Measurements from ENCODE around the gene IER3.
"Not testable (repeated sequence)": the region's sequence is repeated elsewhere in the genome, so short reads cannot be mapped to it uniquely, and the experiment has no call there.

The IER3 gene

DNA sequence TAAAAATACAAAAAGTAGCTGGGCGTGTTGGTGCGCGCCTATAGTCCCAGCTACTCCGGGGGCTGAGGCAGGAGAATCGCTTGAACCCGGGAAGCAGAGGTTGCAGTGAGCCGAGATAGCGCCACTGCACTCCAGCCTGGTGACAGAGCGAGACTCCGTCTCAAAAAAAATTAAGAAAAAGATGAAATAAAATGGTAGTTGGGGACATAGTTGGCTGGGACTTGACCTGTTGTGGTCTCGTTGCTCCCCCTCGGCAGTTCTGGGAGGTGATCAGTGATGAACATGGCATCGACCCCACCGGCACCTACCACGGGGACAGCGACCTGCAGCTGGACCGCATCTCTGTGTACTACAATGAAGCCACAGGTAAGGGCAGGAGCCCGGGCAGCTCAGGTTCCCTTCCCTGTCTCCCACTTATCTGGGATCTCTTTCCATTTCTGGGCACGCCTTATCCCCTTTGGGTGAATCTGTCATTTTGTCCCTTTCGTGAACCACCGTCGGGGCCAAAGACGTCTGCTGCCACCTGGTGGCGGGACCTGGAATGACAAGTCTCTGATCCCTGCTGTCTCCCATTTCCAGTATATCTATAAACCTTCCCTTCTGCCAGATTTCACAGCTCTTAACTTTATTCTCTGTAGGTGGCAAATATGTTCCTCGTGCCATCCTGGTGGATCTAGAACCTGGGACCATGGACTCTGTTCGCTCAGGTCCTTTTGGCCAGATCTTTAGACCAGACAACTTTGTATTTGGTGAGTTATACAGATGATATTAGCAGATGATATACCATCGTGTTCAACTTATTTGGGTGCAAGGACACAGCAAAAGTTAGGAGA lies 21.9 kb downstream of the IER3 start:
- Histone ChIP-seq H3K4me1 (ENCODE audit: control insufficient read depth, insufficient read depth, low read depth, low read length) (peaks cover 16% of the 10 kb centered on the region), H3K23ac (ENCODE audit: low read length in 2 of 2) (no peak overlapping the region), H3K18ac (ENCODE audit: low read depth in 1 of 2, low read length in 2 of 2) (peak overlapping the region in 1 of 2 experiments; percentile 46), H3K27ac (ENCODE audit: low read length, poor library complexity, severe bottlenecking) (peak overlapping the region; percentile 97), H2AFZ (ENCODE audit: low read depth, low read length) (no peak overlapping the region), H2BK12ac (ENCODE audit: low read length in 2 of 2) (no peak overlapping the region), H3K9me3 (ENCODE audit: control insufficient read depth, low read length) (no peaks in the 10 kb centered on the region), H3K79me1 (replicated peaks; ENCODE audit: low read length, poor library complexity, severe bottlenecking) (no peaks in the 10 kb centered on the region), H4K8ac (ENCODE audit: low read length) (no peak overlapping the region), H2BK5ac (ENCODE audit: low read depth, low read length, poor library complexity, severe bottlenecking) (no peak overlapping the region), H2BK15ac (ENCODE audit: low read depth, poor library complexity, severe bottlenecking) (no peak overlapping the region), H3K4me2 (ENCODE audit: low read length, poor library complexity, severe bottlenecking) (peak overlapping the region; percentile 67), H2BK120ac (ENCODE audit: low read depth, low read length) (no peak overlapping the region), H3K9ac (ENCODE audit: low read length) (peak overlapping the region; percentile 96), H3K14ac (ENCODE audit: low read length in 2 of 2) (no peak overlapping the region), H3K4ac (ENCODE audit: low read depth in 1 of 2, low read length in 2 of 2) (no peak overlapping the region), H2AK5ac (ENCODE audit: low read length, severe bottlenecking) (no peak overlapping the region), H3K4me3 (ENCODE audit: insufficient read depth in 1 of 2, low read depth in 1 of 2, low read length in 2 of 2) (peak overlapping the region; percentile 84 to 87), H3K36me3 (ENCODE audit: control insufficient read depth in 1 of 2, insufficient read depth in 2 of 2, low read depth in 1 of 2, low read length in 2 of 2) (peaks cover 33 to 48% of the 10 kb centered on the region in 2 experiments), H3K27me3 (ENCODE audit: control insufficient read depth in 1 of 2, insufficient read depth in 1 of 2, low read length in 2 of 2) (no peaks in the 10 kb centered on the region), H4K91ac (ENCODE audit: low read length) (no peak overlapping the region)
- WGBS = 21% methylated on average over 27 of the region's 27 CpGs
- DNase-seq = peak; percentile 83

DNA sequence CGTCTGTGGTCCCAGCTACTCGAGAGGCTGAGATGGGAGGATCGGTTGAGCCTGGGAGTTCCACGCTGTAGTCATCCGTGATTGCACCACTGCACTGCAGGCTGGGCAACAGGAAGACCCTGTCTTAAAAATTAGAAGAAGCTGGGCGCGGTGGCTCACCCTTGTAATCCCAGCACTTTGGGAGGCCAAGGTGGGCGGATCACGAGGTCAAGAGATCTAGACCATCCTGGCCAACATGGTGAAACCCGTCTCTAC lies 22.4 kb downstream of the IER3 start:
- not testable (repeated sequence) for H2BK15ac ChIP-seq (ENCODE audit: low read depth, poor library complexity, severe bottlenecking); H2AFZ ChIP-seq (ENCODE audit: low read depth, low read length); H3K79me1 ChIP-seq (replicated peaks; ENCODE audit: low read length, poor library complexity, severe bottlenecking); H4K8ac ChIP-seq (ENCODE audit: low read length); H3K9me3 ChIP-seq (ENCODE audit: control insufficient read depth, low read length); H4K91ac ChIP-seq (ENCODE audit: low read length); H3K23ac ChIP-seq (ENCODE audit: low read length in 2 of 2); H2BK120ac ChIP-seq (ENCODE audit: low read depth, low read length); H2BK12ac ChIP-seq (ENCODE audit: low read length in 2 of 2); H2AK5ac ChIP-seq (ENCODE audit: low read length, severe bottlenecking); H3K14ac ChIP-seq (ENCODE audit: low read length in 2 of 2); H3K27me3 ChIP-seq (ENCODE audit: control insufficient read depth in 1 of 2, insufficient read depth in 1 of 2, low read length in 2 of 2)
- Histone ChIP-seq H3K36me3 (ENCODE audit: control insufficient read depth in 1 of 2, insufficient read depth in 2 of 2, low read depth in 1 of 2, low read length in 2 of 2) (peaks cover 33 to 42% of the 10 kb centered on the region in 2 experiments), H3K4ac (ENCODE audit: low read depth in 1 of 2, low read length in 2 of 2) (peak overlapping the region in 1 of 2 experiments; percentile 98), H3K4me3 (ENCODE audit: insufficient read depth in 1 of 2, low read depth in 1 of 2, low read length in 2 of 2) (peak overlapping the region; percentile 84 to 87), H2BK5ac (ENCODE audit: low read depth, low read length, poor library complexity, severe bottlenecking) (peak overlapping the region; percentile 76), H3K27ac (ENCODE audit: low read length, poor library complexity, severe bottlenecking) (peak overlapping the region; percentile 97), H3K18ac (ENCODE audit: low read depth in 1 of 2, low read length in 2 of 2) (peak overlapping the region; percentile 3 to 84), H3K4me1 (ENCODE audit: control insufficient read depth, insufficient read depth, low read depth, low read length) (peaks cover 16% of the 10 kb centered on the region), H3K9ac (ENCODE audit: low read length) (peak overlapping the region; percentile 96), H3K4me2 (ENCODE audit: low read length, poor library complexity, severe bottlenecking) (peak overlapping the region; percentile 67)
- DNase-seq = peak; percentile 59
- 3% methylated on average over 10 of the region's 10 CpGs for WGBS

GRCh38 chr6:30721198-30722024 lies 22.9 kb downstream of the IER3 start:
- Histone ChIP-seq H3K27me3 (ENCODE audit: control insufficient read depth in 1 of 2, insufficient read depth in 1 of 2, low read length in 2 of 2) (no peaks in the 10 kb centered on the region), H3K4me3 (ENCODE audit: insufficient read depth in 1 of 2, low read depth in 1 of 2, low read length in 2 of 2) (peak overlapping the region; percentile 84 to 93), H3K4me1 (ENCODE audit: control insufficient read depth, insufficient read depth, low read depth, low read length) (peaks cover 16% of the 10 kb centered on the region), H3K23ac (ENCODE audit: low read length in 2 of 2) (peak overlapping the region in 1 of 2 experiments; percentile 94), H2AFZ (ENCODE audit: low read depth, low read length) (no peak overlapping the region), H2BK12ac (ENCODE audit: low read length in 2 of 2) (peak overlapping the region in 1 of 2 experiments; percentile 23), H3K18ac (ENCODE audit: low read depth in 1 of 2, low read length in 2 of 2) (peak overlapping the region; percentile 84 to 95), H2BK15ac (ENCODE audit: low read depth, poor library complexity, severe bottlenecking) (no peak overlapping the region), H3K79me1 (replicated peaks; ENCODE audit: low read length, poor library complexity, severe bottlenecking) (peaks cover 3% of the 10 kb centered on the region), H3K36me3 (ENCODE audit: control insufficient read depth in 1 of 2, insufficient read depth in 2 of 2, low read depth in 1 of 2, low read length in 2 of 2) (peaks cover 33 to 39% of the 10 kb centered on the region in 2 experiments), H3K4me2 (ENCODE audit: low read length, poor library complexity, severe bottlenecking) (peak overlapping the region; percentile 67), H3K4ac (ENCODE audit: low read depth in 1 of 2, low read length in 2 of 2) (peak overlapping the region in 1 of 2 experiments; percentile 98), H2AK5ac (ENCODE audit: low read length, severe bottlenecking) (peak overlapping the region; percentile 84), H3K9me3 (ENCODE audit: control insufficient read depth, low read length) (no peaks in the 10 kb centered on the region), H4K8ac (ENCODE audit: low read length) (peak overlapping the region; percentile 43), H3K27ac (ENCODE audit: low read length, poor library complexity, severe bottlenecking) (peak overlapping the region; percentile 97), H2BK120ac (ENCODE audit: low read depth, low read length) (peak overlapping the region; percentile 12), H2BK5ac (ENCODE audit: low read depth, low read length, poor library complexity, severe bottlenecking) (peak overlapping the region; percentile 76), H4K91ac (ENCODE audit: low read length) (peak overlapping the region; percentile 43), H3K9ac (ENCODE audit: low read length) (peak overlapping the region; percentile 99), H3K14ac (ENCODE audit: low read length in 2 of 2) (peak overlapping the region in 1 of 2 experiments; percentile 94)
- DNase-seq = peak; percentile 90
- WGBS = under 1% methylated on average over 59 of the region's 71 CpGs

DNA sequence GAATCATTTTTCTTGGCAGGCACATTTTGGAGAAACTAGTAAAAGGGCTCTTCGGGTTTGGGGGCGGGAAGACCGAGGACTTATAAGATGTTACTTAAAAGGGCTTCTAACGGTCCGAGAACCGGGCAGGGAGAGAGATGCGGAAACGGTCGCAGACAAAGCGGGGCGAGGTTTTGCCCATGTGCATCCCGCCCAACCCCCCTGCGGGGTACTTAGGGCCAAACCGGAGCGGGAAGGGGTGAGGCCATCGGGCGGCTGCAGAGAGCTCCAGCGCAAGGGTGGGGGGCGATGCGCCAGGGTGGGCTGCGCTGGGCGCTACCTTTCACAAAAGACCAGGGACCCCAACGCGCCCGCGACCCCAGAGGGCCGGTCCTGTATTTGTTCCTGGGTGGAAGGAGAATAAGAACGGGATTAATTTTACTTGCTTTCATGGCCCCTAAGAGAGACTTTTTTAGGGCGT lies 23.6 kb downstream of the IER3 start:
- H2BK120ac ChIP-seq (ENCODE audit: low read depth, low read length) = peak overlapping the region; percentile 12
- no peak overlapping the region for H4K8ac ChIP-seq (ENCODE audit: low read length)
- peaks cover 29 to 36% of the 10 kb centered on the region in 2 experiments for H3K36me3 ChIP-seq (ENCODE audit: control insufficient read depth in 1 of 2, insufficient read depth in 2 of 2, low read depth in 1 of 2, low read length in 2 of 2)
- H2BK15ac ChIP-seq (ENCODE audit: low read depth, poor library complexity, severe bottlenecking) = no peak overlapping the region
- H3K27ac ChIP-seq (ENCODE audit: low read length, poor library complexity, severe bottlenecking) = peak overlapping the region; percentile 94
- H2AK5ac ChIP-seq (ENCODE audit: low read length, severe bottlenecking) = peak overlapping the region; percentile 84
- H3K9ac ChIP-seq (ENCODE audit: low read length) = peak overlapping the region; percentile 99
- peak; percentile 52 for DNase-seq
- H3K4ac ChIP-seq (ENCODE audit: low read depth in 1 of 2, low read length in 2 of 2) = peak overlapping the region in 1 of 2 experiments; percentile 95
- H3K4me1 ChIP-seq (ENCODE audit: control insufficient read depth, insufficient read depth, low read depth, low read length) = peaks cover 16% of the 10 kb centered on the region
- H3K4me2 ChIP-seq (ENCODE audit: low read length, poor library complexity, severe bottlenecking) = peak overlapping the region; percentile 26
- H3K14ac ChIP-seq (ENCODE audit: low read length in 2 of 2) = peak overlapping the region in 1 of 2 experiments; percentile 42
- peak overlapping the region; percentile 37 to 92 for H3K18ac ChIP-seq (ENCODE audit: low read depth in 1 of 2, low read length in 2 of 2)
- H4K91ac ChIP-seq (ENCODE audit: low read length) = peak overlapping the region; percentile 10
- whole genome bisulfite sequencing = under 1% methylated on average over 29 of the region's 29 CpGs
- no peak overlapping the region for H2AFZ ChIP-seq (ENCODE audit: low read depth, low read length)
- H3K27me3 ChIP-seq (ENCODE audit: control insufficient read depth in 1 of 2, insufficient read depth in 1 of 2, low read length in 2 of 2) = no peaks in the 10 kb centered on the region
- no peaks in the 10 kb centered on the region for H3K9me3 ChIP-seq (ENCODE audit: control insufficient read depth, low read length)
- H2BK12ac ChIP-seq (ENCODE audit: low read length in 2 of 2) = no peak overlapping the region
- peak overlapping the region; percentile 80 for H2BK5ac ChIP-seq (ENCODE audit: low read depth, low read length, poor library complexity, severe bottlenecking)
- peaks cover 6% of the 10 kb centered on the region for H3K79me1 ChIP-seq (replicated peaks; ENCODE audit: low read length, poor library complexity, severe bottlenecking)
- H3K4me3 ChIP-seq (ENCODE audit: insufficient read depth in 1 of 2, low read depth in 1 of 2, low read length in 2 of 2) = peak overlapping the region; percentile 69 to 93
- peak overlapping the region in 1 of 2 experiments; percentile 94 for H3K23ac ChIP-seq (ENCODE audit: low read length in 2 of 2)

All from mesenchymal stem cell (in vitro differentiated cells and primary cell).